GM20000 (cell line): ENCODE measurements around the gene MYO1D.

Experiments
- DNase-seq: peaks from one replicate; pipeline ENCODE4 v3.0.0; 2012; ENCODE audit warnings: low spot score
- CTCF ChIP-seq: IDR thresholded peaks from 2 replicates; pipeline ENCODE4 v1.5.1; 2012; ENCODE audit warnings: mild to moderate bottlenecking, control low read depth; ENCODE audit errors: extremely low read depth, missing control alignments

Gene MYO1D

DNA sequence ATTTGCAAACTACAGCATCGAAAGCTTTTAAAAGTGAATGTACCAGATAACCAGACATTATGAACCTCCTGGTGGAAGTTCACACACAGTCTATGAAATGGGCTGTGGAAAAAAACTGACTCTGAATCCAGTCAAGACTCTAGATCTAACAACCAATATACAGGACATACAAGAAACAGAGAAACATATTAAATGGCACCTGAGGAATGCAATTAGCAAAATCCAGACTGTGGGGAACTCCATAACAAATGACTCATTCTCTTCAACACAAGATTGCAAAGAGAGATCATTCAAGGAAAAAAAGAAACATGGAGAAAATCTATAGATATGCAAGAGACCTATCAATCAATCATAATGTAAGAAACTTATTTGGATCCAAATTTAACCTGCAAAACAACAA, 119.0 kb downstream of the MYO1D start:
- no peak for TF ChIP-seq CTCF
- no peak for DNase-seq

- TF ChIP-seq CTCF: no peak
- DNase-seq: no peak
Observed at GRCh38 chr17:32756696-32757095, 120.2 kb downstream of the MYO1D start.

DNA sequence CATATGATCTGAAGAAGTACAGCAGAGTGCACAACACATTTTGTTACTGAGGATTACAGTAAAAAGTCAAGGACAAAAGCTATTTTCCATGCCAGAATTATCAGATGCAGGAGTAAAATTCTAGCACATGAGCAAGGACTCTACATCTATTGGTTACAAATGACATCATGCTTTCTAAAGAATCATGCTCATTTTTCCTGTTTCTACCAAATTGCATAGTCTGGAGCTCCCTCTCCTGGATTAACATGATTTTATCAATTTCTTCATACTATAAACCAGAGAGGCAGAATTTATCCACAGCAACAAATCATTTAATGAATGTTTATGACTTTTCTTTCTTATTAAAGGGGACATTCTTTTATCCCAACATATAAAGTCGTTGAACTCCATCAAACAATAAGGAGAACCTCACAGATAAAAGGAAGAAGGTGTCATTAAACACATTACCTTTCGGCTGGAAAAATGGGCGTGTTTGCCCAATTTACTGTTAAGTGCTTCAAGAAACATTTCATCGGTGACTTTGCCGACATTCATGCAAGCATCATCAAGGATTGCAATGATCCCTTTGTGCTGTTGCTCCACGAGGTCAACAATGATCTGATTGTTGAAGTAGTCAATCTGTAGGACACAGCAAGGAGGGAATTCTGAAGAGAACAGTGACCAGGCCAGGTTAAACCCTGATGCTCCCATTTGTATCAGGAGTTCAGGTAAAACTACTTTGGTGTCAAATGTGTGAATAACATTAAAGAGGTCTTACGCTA, 121.7 kb downstream of the MYO1D start:
- no peak for TF ChIP-seq CTCF
- peak; percentile 37 for DNase-seq

DNA sequence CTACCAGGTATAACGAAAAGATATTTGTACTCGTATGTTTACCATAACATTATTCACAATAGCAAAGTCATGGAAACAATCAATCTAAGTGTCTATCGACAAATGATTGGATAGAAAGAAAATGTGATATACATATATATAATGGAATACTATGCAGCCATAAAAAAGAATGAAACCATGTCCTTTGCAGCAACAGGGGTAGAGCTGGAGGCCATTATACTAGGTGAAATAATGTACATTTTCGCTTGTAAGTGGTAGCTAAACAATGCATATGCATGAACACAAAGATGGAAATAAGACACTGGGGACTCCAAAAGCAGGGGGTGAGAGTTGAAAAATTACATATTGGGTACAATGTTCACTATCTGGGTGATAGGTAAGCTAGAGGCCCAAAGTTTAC, 124.0 kb downstream of the MYO1D start:
- no peak for TF ChIP-seq CTCF

GRCh38 chr17:32747856-32748255, 129.1 kb downstream of the MYO1D start:
- DNase-seq: no peak
- no peak for TF ChIP-seq CTCF

More for the DNA sequence above, 124.0 kb downstream of the MYO1D start:
- DNase-seq: no peak

GRCh38 chr17:32746698-32747097, 130.2 kb downstream of the MYO1D start:
- no peak for TF ChIP-seq CTCF
- DNase-seq: no peak

- no peak for DNase-seq
- TF ChIP-seq CTCF: no peak
Observed at GRCh38 chr17:32746280-32746679, 130.6 kb downstream of the MYO1D start.
